K562 (cell line): ENCODE results near the gene LLGL1. TPM values are rescaled to one million over a fixed set of nuclear protein-coding genes. Genes with fewer than 3 reads are reported as not detected.

Source experiments
- BRD4 ChIP-seq: fragments of 200-600 bp; sonication (generic); IDR thresholded peaks from 2 replicates; pipeline ENCODE4 v1.6.1; 2017; ENCODE audit warnings: inconsistent platforms
- FIP1L1 ChIP-seq: fragments of 200-400 bp; formaldehyde crosslinking; IDR thresholded peaks from 2 replicates; pipeline ENCODE4 v1.6.1; 2018; ENCODE audit warnings: mild to moderate bottlenecking, low read depth, low read length; ENCODE audit not compliant: poor library complexity, severe bottlenecking
- IFI16 ChIP-seq: fragments of 250-450 bp; sonication (Bioruptor Pico); IDR thresholded peaks from 2 replicates; pipeline ENCODE4 v2.1.2; 2022; ENCODE audit warnings: mild to moderate bottlenecking, inconsistent platforms
- LEF1 ChIP-seq: fragments of 450-650 bp; IDR thresholded peaks from 2 replicates; pipeline ENCODE4 v1.6.1; 2016; ENCODE audit warnings: mild to moderate bottlenecking
- NEUROD1 ChIP-seq: fragments of 150-350 bp; IDR thresholded peaks from 2 replicates; pipeline ENCODE4 v1.6.1; 2014; ENCODE audit warnings: borderline replicate concordance, low read length, low read depth; ENCODE audit not compliant: partially characterized antibody
- ZC3H4 ChIP-seq: sonication (generic); formaldehyde crosslinking; IDR thresholded peaks from 2 replicates; pipeline ENCODE4 v1.9.0; 2021; ENCODE audit warnings: missing genetic modification reagents, borderline replicate concordance
- ZNF217 ChIP-seq: sonication (generic); formaldehyde crosslinking; IDR thresholded peaks from 2 replicates; pipeline ENCODE4 v1.8.0; 2022; ENCODE audit warnings: mild to moderate bottlenecking, missing genetic modification reagents
- polyA plus RNA-seq, 8 experiments: library from polyadenylated mRNA; depleted of rRNA in 4 of 8; stranded (reverse) in 5 of 8; unstranded in 3 of 8; fragments of >200 nt; fragmentation: Nextera tagmentation in 2 of 8; fragmentation: Illumina TruSeq in 1 of 8; extraction: Ambion mirVana in 2 of 8; extraction: Trizol in 1 of 8; gene quantifications; 2 replicates each; pipeline versions ENCODE4 v1.2.1 to v1.2.3, GENCODE V29; 2011 to 2014; ENCODE audit warnings: inconsistent platforms in 1 of 8, missing spikeins in 1 of 8
- total RNA-seq, 7 experiments: library from RNA; depleted of rRNA in 6 of 7; stranded (reverse); fragments of >200 nt in 6 of 7; fragmentation: Illumina TruSeq in 2 of 7; extraction: Trizol in 2 of 7; gene quantifications; 2 replicates each; pipeline versions ENCODE4 v1.2.1 to v1.2.3, GENCODE V29; 2011 to 2021; ENCODE audit warnings: low replicate concordance in 1 of 7
- TF ChIP-seq, protein P1 (sequence below): fragments of 450-650 bp; formaldehyde crosslinking; IDR thresholded peaks from 2 replicates; pipeline ENCODE4 v1.4.0; 2020; ENCODE audit warnings: mild to moderate bottlenecking
- TF ChIP-seq, protein P2 (sequence below), 2 experiments: fragments of 450-650 bp; IDR thresholded peaks; 2 replicates each; pipeline ENCODE4 v1.6.1; 2016; ENCODE audit warnings: mild to moderate bottlenecking in 2 of 2, borderline replicate concordance in 1 of 2, low read depth in 1 of 2, moderate library complexity in 1 of 2
- TF ChIP-seq, protein P3 (sequence below): sonication (generic); formaldehyde crosslinking; IDR thresholded peaks from 2 replicates; pipeline ENCODE4 v1.8.0; 2023; ENCODE audit warnings: mild to moderate bottlenecking, missing genetic modification reagents
- TF ChIP-seq, protein P4 (sequence below): fragments of 450-650 bp; IDR thresholded peaks from 2 replicates; pipeline ENCODE4 v1.6.1; 2016; ENCODE audit warnings: borderline replicate concordance

Gene LLGL1
- total and polyA plus RNA-seq, 9 of the 15 experiments (the other 6 are each of a cell fraction or from before 2014, with no cell fraction given) = 0.11 to 12.9 (median 5.3) TPM; not detected in 1

DNA sequence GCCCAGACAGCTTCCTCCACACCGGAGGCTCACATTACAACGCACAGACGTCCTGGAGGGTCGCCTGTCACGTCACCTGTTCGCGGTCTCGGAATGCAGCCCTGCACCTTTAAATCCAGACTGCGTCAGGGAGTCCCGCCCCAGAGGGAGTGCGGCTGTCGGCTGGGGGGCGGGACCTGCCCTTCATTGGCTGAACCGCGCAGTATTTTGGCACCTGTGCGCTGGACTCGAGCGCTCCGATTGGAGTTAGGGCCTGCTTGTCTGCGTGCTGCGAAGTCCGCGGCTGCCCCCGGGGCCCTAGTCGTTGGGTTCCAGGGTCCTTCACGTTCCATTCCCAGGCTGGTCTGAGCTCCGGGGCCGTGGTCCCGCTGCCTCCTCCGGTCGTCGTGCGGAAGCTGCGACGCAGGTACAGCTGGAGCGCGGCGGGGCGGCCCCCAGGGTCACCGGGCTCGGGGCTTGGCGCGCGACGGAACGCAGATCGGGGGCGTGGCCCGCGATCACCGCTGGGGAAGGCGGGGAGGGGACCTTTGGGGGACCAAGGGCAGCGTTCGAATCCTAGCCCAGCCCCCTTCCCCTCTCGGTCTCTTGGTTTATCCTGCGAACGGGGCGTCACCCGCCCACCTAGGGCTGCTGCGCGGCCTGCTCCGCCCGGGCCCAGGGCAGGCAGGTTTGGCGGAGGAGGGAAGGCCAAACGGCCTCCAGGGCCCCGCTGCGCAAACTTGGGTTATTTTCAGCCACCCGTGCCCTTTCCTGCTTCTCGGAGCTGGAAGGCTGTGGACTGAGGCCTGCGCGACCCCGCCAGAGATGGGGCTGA is 35.1 kb downstream of the LLGL1 start, which contains the start of gene MIEF2 (continued):
- TF ChIP-seq, protein P1, sequence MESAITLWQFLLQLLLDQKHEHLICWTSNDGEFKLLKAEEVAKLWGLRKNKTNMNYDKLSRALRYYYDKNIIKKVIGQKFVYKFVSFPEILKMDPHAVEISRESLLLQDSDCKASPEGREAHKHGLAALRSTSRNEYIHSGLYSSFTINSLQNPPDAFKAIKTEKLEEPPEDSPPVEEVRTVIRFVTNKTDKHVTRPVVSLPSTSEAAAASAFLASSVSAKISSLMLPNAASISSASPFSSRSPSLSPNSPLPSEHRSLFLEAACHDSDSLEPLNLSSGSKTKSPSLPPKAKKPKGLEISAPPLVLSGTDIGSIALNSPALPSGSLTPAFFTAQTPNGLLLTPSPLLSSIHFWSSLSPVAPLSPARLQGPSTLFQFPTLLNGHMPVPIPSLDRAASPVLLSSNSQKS (CRISPR knock-in tag) = no peak
- TF ChIP-seq NEUROD1 = peak; percentile 82
- TF ChIP-seq, protein P2, sequence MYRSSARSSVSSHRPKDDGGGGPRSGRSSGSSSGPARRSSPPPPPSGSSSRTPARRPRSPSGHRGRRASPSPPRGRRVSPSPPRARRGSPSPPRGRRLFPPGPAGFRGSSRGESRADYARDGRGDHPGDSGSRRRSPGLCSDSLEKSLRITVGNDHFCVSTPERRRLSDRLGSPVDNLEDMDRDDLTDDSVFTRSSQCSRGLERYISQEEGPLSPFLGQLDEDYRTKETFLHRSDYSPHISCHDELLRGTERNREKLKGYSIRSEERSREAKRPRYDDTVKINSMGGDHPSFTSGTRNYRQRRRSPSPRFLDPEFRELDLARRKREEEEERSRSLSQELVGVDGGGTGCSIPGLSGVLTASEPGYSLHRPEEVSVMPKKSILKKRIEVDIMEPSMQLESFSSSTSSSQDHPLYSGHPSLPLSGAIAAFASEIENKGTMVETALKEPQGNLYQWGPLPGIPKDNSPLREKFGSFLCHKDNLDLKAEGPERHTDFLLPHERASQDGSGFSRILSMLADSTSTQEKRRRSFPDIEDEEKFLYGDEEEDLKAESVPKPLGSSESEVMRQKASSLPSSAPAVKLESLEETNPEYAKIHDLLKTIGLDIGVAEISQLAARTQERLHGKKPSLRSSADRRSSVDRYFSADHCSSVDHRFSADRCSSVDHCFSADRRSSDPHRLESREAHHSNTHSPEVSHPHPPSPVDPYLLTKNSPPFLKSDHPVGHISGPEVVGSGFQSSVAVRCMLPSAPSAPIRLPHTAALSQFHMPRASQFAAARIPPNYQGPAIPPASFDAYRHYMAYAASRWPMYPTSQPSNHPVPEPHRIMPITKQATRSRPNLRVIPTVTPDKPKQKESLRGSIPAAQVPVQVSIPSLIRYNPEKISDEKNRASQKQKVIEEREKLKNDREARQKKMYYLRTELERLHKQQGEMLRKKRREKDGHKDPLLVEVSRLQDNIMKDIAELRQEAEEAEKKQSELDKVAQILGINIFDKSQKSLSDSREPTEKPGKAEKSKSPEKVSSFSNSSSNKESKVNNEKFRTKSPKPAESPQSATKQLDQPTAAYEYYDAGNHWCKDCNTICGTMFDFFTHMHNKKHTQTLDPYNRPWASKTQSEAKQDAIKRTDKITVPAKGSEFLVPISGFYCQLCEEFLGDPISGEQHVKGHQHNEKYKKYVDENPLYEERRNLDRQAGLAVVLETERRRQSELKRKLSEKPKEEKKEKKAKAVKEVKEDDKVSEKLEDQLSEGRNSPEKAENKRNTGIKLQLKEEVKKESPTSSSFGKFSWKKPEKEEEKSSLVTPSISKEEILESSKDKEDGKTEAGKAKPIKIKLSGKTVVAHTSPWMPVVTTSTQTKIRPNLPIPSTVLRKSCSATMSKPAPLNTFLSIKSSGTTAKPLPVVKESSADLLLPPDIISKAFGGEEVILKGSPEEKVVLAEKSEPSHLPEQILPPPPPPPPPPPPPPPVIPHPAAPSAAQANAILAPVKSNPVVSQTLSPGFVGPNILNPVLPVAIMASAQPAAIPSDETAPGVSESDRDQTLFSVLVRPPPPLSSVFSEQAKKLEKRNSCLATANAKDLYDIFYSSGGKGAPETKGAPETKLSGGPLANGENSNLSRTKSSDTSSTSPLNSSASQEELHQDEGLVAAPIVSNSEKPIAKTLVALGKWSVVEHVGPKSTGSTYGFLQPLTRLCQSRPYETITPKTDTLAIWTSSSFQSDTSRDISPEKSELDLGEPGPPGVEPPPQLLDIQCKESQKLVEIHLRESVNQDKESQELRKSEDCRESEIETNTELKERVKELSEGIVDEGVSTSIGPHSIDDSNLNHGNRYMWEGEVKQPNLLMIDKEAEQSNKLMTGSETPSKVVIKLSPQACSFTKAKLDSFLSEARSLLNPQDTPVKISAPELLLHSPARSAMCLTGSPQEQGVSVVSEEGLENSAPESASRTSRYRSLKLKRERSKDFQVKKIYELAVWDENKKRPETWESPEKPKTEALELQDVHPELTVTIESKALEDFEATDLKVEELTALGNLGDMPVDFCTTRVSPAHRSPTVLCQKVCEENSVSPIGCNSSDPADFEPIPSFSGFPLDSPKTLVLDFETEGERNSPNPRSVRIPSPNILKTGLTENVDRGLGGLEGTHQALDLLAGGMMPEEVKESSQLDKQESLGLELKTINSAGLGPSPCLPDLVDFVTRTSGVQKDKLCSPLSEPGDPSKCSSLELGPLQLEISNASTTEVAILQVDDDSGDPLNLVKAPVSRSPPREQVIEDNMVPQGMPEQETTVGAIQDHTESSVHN (IDR thresholded peaks at IDR 0.05; ENCODE audit: borderline replicate concordance in 1 of 2, low read depth in 1 of 2) = no peak
- peak; percentile 37 for TF ChIP-seq FIP1L1
- TF ChIP-seq LEF1 = no peak
- no peak for TF ChIP-seq ZNF217 (CRISPR knock-in tag)
- no peak for TF ChIP-seq IFI16
- TF ChIP-seq ZC3H4 (CRISPR knock-in tag) = no peak
- TF ChIP-seq, protein P3, sequence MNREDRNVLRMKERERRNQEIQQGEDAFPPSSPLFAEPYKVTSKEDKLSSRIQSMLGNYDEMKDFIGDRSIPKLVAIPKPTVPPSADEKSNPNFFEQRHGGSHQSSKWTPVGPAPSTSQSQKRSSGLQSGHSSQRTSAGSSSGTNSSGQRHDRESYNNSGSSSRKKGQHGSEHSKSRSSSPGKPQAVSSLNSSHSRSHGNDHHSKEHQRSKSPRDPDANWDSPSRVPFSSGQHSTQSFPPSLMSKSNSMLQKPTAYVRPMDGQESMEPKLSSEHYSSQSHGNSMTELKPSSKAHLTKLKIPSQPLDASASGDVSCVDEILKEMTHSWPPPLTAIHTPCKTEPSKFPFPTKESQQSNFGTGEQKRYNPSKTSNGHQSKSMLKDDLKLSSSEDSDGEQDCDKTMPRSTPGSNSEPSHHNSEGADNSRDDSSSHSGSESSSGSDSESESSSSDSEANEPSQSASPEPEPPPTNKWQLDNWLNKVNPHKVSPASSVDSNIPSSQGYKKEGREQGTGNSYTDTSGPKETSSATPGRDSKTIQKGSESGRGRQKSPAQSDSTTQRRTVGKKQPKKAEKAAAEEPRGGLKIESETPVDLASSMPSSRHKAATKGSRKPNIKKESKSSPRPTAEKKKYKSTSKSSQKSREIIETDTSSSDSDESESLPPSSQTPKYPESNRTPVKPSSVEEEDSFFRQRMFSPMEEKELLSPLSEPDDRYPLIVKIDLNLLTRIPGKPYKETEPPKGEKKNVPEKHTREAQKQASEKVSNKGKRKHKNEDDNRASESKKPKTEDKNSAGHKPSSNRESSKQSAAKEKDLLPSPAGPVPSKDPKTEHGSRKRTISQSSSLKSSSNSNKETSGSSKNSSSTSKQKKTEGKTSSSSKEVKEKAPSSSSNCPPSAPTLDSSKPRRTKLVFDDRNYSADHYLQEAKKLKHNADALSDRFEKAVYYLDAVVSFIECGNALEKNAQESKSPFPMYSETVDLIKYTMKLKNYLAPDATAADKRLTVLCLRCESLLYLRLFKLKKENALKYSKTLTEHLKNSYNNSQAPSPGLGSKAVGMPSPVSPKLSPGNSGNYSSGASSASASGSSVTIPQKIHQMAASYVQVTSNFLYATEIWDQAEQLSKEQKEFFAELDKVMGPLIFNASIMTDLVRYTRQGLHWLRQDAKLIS (CRISPR knock-in tag) = 0 out of 2 replicates have a peak, but pooled peaks have one; percentile 11
- no peak for TF ChIP-seq BRD4
- TF ChIP-seq, protein P4, sequence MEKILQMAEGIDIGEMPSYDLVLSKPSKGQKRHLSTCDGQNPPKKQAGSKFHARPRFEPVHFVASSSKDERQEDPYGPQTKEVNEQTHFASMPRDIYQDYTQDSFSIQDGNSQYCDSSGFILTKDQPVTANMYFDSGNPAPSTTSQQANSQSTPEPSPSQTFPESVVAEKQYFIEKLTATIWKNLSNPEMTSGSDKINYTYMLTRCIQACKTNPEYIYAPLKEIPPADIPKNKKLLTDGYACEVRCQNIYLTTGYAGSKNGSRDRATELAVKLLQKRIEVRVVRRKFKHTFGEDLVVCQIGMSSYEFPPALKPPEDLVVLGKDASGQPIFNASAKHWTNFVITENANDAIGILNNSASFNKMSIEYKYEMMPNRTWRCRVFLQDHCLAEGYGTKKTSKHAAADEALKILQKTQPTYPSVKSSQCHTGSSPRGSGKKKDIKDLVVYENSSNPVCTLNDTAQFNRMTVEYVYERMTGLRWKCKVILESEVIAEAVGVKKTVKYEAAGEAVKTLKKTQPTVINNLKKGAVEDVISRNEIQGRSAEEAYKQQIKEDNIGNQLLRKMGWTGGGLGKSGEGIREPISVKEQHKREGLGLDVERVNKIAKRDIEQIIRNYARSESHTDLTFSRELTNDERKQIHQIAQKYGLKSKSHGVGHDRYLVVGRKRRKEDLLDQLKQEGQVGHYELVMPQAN = no peak
